HG02884 (cell line): ENCODE data around the gene VIT.
"Not testable (repeated sequence)": the region's sequence is repeated elsewhere in the genome, so short reads cannot be mapped to it uniquely, and the experiment has no call there.

ENCODE experiments used
- ATAC-seq: cut with Tn5 transposase; IDR thresholded peaks from one replicate; pipeline ENCODE4 v1.9.1; 2021; ENCODE audit warnings: mild to moderate bottlenecking, moderate library complexity; ENCODE audit not compliant: unreplicated experiment

Gene VIT

DNA sequence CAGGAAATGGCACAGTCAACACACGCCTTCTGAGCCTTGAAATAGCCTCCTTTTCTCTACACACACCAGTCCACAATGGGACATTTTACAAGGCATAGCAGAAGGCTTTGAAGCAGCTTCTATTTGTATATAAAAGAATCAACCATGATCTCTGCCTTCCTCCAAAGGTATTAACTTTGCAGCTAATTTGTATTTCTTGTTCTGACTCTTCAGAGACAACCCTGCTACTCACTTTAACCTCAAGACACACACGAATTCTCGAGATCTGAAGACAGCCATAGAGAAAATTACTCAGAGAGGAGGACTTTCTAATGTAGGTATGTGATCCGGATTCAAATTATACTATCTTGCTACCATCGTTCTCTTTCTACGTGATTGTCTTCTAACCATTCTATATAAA lies 104.6 kb downstream of the VIT start:
- no peak for ATAC-seq

GRCh38 chr2:36802952-36803351 lies 106.4 kb downstream of the VIT start:
- no peak for ATAC-seq

DNA sequence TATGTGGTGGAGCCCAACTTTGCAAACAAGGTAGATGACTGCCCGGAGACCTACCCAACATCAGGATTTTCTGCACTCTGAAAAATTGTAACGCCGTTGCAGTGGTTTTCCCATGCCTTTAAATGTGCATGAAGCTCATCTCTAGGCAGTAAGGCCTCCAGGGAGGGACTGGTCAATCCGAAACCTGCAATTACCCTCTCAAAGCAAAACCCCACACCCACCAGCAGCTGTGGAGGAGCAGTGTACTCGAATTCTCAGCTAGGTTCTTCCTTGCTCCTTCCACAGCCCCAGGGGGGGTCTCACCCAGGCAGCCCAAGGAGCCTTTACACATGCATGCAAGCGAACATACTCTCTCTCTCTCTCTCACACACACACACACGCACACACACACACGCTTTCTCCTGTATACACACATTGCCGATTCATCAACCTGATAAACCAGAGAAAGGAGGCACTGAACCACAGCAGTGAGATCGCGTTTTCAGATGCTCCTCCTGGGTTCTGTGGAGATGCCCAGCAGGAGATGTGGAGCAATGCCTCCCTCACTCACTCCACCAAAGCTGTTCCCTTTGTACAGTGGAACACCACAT lies 109.2 kb downstream of the VIT start:
- no peak for ATAC-seq

- ATAC-seq, result no peak
These were observed 110.8 kb downstream of the VIT start for GRCh38 chr2:36807223-36807886.

DNA sequence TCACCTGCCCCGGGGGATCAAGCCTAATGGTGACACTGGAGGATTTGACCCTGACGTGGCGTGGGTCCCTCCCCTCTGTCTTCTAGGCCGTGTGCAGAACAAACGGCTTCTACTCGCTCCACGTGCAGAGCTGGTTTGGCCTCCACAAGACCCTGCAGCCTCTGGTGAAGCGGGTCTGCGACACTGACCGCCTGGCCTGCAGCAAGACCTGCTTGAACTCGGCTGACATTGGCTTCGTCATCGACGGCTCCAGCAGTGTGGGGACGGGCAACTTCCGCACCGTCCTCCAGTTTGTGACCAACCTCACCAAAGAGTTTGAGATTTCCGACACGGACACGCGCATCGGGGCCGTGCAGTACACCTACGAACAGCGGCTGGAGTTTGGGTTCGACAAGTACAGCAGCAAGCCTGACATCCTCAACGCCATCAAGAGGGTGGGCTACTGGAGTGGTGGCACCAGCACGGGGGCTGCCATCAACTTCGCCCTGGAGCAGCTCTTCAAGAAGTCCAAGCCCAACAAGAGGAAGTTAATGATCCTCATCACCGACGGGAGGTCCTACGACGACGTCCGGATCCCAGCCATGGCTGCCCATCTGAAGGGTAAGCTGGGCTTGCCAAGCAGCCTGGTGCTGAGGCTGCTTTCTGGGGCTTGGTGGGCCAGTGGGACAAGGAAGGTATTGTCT lies 112.0 kb downstream of the VIT start:
- no peak for ATAC-seq

GRCh38 chr2:36809069-36809445 lies 112.5 kb downstream of the VIT start:
- ATAC-seq, result no peak

DNA sequence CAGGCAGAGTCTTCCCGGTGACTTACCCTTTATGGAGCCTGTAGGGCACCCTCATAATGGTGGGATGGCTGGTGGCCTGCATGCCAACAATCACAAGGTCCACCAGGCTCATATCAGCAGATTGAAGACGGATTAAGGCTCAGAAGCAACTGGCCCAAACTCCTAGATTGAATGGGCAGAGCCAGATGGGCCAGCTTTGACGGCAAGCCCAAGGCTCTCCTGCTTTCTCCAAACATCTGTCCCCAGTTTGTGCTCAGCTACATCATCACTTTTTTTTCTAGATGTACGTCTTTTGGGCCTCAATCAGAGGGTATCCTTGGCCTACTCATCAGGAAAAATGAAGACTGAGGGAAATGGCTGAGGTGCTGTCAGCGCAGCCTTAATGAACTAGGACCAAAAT lies 114.6 kb downstream of the VIT start:
- ATAC-seq, result no peak

DNA sequence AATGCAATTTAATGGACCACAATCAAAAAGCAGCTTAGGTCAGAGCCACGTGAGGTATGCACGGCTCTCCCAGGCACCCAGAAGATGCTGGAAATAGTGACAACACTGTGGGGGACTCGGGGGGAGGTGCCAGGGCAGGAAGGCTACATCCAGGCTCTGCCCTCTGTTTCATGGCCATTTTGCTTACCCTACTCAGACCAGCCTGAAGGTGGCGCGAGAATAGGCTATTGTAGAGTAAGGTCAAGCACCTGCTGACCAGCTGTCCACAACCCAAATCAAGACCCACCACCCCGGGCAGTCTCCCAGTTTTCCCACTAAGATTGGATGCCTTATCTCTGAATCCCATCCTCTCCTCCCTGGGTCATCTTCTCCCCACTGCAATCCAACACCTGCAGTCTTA lies 115.7 kb downstream of the VIT start:
- ATAC-seq, result no peak

- ATAC-seq, result no peak
These were observed 122.0 kb downstream of the VIT start for GRCh38 chr2:36818542-36818941.

- ATAC-seq, result no peak
These were observed 122.7 kb downstream of the VIT start for GRCh38 chr2:36819095-36819711.

- no peak for ATAC-seq
These were observed 124.6 kb downstream of the VIT start for GRCh38 chr2:36820942-36821605.

GRCh38 chr2:36823862-36824261 lies 127.4 kb downstream of the VIT start:
- no peak for ATAC-seq

DNA sequence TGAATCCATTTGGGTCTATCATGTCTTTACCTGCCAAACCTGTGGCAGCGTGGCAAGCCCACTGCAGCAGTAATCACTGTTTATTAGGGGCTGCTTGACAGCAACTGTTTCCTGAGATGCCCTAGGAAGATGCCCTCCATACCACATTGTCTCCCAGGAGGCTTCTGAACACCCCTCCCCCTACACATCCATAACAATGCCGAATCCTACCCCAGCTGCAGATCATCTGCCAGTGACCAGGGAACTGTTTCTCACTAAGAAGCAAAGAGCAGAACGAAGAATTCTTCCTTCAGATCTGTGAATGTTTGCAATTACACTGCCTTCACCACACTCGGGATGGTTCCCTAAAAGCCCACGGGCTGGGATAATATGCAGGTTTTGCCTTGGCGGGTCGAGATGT lies 127.8 kb downstream of the VIT start:
- no peak for ATAC-seq

GRCh38 chr2:36824683-36825082 lies 128.2 kb downstream of the VIT start:
- not testable (repeated sequence) for ATAC-seq

- ATAC-seq, result no peak
These were observed 134.7 kb downstream of the VIT start for GRCh38 chr2:36831185-36831584.

GRCh38 chr2:36834203-36834602 lies 137.7 kb downstream of the VIT start:
- ATAC-seq, result no peak

GRCh38 chr2:36834731-36835524 lies 138.4 kb downstream of the VIT start:
- no peak for ATAC-seq

- no peak for ATAC-seq
These were observed 143.6 kb downstream of the VIT start for GRCh38 chr2:36839976-36840617.

DNA sequence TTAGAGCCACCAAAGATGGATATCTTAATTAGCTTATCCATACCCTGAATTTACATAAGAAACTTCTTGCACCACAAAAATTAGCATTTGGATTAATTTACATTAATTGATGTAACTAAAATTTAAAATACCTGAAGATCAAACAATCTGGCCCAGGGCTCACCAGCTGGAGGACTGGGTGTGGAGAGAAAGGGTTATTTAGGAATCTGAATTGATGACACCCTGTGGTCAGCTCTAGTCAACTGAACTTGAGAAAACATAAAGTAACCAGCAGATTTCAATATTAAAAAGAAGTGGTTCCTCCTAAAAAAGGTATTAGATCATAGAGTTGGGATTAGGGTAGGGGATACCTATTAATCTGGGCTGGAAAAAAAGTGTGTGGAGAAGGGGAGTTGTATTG lies 147.3 kb downstream of the VIT start:
- no peak for ATAC-seq

GRCh38 chr2:36849265-36849664 lies 152.8 kb downstream of the VIT start:
- no peak for ATAC-seq
